Coronary artery (tissue), 2 donors: ENCODE data around the gene RTP3.
"Not testable (repeated sequence)": the region's sequence is repeated elsewhere in the genome, so short reads cannot be mapped to it uniquely, and the experiment has no call there.

Experiments used
- DNase-seq: peaks from one replicate; pipeline ENCODE4 v3.0.0-alpha.2; 2017; ENCODE audit warnings: low spot score
- H3K27ac ChIP-seq, 2 donors: fragments of 200-600 bp; sonication (generic); one replicate each; pipeline ENCODE4 v1.5.1; 2016 to 2019
- H3K4me3 ChIP-seq: fragments of 200-600 bp; sonication (generic); 2 replicates; pipeline ENCODE4 v1.5.1; 2016; ENCODE audit warnings: mild to moderate bottlenecking, moderate library complexity
- CTCF ChIP-seq: fragments of 200-600 bp; sonication (generic); IDR thresholded peaks from one replicate; pipeline ENCODE4 v1.5.1; 2019; ENCODE audit warnings: antibody characterized with exemption

The RTP3 gene

GRCh38 chr3:46527239-46527638 lies 29.5 kb downstream of the RTP3 start:
- H3K27ac ChIP-seq = no peak overlapping the region
- DNase-seq = no peak
- no peak overlapping the region for H3K4me3 ChIP-seq
- no peak for TF ChIP-seq CTCF

DNA sequence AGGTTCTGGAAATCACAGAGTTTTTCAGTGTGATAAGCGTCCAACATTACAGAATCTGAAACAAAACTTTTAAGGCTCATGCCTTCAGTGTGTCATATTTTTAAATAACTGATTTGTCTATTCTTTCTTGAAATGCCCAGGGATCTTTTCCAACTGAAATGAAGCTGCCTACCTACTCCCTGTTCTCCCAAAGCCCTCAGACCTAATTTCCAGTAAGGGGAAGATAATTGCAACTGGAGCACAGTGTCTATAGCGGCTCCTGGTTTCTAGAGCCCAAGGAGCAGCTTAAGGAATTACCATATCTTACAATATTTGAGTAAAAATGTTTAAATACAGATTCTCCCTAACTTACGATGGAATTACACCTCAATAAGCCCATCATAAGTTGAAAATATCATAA lies 35.3 kb downstream of the RTP3 start:
- TF ChIP-seq CTCF = no peak
- no peak overlapping the region for H3K27ac ChIP-seq
- no peak overlapping the region for H3K4me3 ChIP-seq
- DNase-seq = no peak

DNA sequence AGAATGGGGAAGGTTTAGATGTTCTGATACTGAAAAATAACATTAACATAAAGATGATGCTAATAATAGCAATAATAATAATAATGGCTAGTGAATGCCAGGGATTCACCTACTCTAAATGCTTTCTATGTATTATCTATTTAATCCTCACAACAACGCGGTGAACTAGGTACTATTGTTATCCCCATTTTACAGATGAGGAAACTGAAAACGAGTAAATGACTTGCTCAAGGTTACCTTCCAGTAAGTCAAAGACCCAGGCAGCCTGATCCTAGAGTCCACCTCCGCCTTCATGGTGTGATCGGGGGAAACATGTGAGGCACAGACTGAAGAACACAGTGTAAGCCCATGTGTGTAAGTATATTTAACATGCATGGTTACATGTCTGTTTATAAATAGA lies 38.0 kb downstream of the RTP3 start:
- Histone ChIP-seq H3K4me3 (no peak overlapping the region), H3K27ac (no peak overlapping the region)
- TF ChIP-seq CTCF = no peak
- no peak for DNase-seq

GRCh38 chr3:46536758-46537157 lies 39.0 kb downstream of the RTP3 start:
- Histone ChIP-seq H3K4me3 (no peak overlapping the region), H3K27ac (no peak overlapping the region)
- DNase-seq = no peak
- no peak for TF ChIP-seq CTCF

GRCh38 chr3:46537316-46537715 lies 39.5 kb downstream of the RTP3 start:
- no peak for DNase-seq
- no peak overlapping the region for H3K4me3 ChIP-seq
- TF ChIP-seq CTCF = no peak
- H3K27ac ChIP-seq = no peak overlapping the region

GRCh38 chr3:46537779-46538178 lies 40.0 kb downstream of the RTP3 start:
- no peak for DNase-seq
- TF ChIP-seq CTCF = no peak
- Histone ChIP-seq H3K27ac (no peak overlapping the region), H3K4me3 (no peak overlapping the region)

GRCh38 chr3:46538425-46538802 lies 40.6 kb downstream of the RTP3 start:
- H3K4me3 ChIP-seq, H3K27ac ChIP-seq, DNase-seq: not testable (repeated sequence)

DNA sequence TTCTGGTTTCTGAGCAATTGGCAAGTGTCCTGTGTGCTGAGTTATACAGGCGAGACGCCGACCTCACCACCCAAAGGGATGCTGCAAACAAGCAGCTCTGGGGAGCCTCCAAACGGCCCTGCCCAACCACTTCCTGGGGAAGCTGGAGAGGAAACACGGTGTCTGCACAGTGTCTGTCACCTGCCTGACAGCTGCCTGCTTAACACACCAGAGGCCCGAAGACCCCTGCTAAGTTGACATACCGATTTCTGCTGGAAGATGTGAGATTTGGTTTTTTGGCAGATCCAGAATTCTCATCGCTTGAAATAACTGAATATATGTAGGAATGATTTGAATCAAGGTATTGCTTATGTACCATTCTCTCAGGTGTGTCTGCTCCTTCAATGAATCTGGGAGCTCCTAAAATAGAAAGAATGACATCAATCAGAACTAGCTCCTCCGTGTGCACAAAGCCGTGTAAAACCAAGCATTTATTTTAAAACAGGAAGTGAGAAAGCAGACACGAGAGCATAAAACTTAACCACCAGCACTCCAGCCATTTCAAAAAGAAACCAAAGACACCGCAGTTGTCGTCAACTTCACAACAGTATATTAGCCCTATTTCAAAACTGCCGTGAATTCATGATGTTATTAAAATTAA lies 41.1 kb downstream of the RTP3 start:
- Histone ChIP-seq H3K4me3 (no peak overlapping the region), H3K27ac (peak overlapping the region in 1 of 2 donors; percentile 31)
- no peak for TF ChIP-seq CTCF
- DNase-seq = no peak
